Liver (tissue), 9 donors: ENCODE results near the gene SLC4A7. TPM values are rescaled to one million over a fixed set of nuclear protein-coding genes. Genes with fewer than 3 reads are reported as not detected.

ENCODE experiments used
- DNase-seq: peaks from one replicate; pipeline ENCODE4 v3.0.0-alpha.2; 2017; ENCODE audit warnings: low spot score
- H3K27ac ChIP-seq, 2 donors: one replicate each; pipeline ENCODE4 v1.7.0; 2013; ENCODE audit warnings: inconsistent platforms in 2 of 2, low read length in 2 of 2, control low read depth in 1 of 2, low read depth in 1 of 2, mild to moderate bottlenecking in 1 of 2
- H3K27me3 ChIP-seq, 4 donors: one replicate each; pipeline versions ENCODE4 v1.6.1 to v1.7.0; 2013; ENCODE audit warnings: low read length in 3 of 4, inconsistent platforms in 1 of 4, mild to moderate bottlenecking in 1 of 4, moderate library complexity in 1 of 4; ENCODE audit not compliant: control insufficient read depth in 4 of 4, insufficient read depth in 4 of 4
- H3K36me3 ChIP-seq, 4 donors: one replicate each; pipeline versions ENCODE4 v1.6.1 to v1.7.0; 2013; ENCODE audit warnings: low read length in 3 of 4, mild to moderate bottlenecking in 3 of 4, low read depth in 1 of 4, moderate library complexity in 1 of 4; ENCODE audit not compliant: control insufficient read depth in 4 of 4, insufficient read depth in 3 of 4
- H3K4me1 ChIP-seq, 4 donors: one replicate each; pipeline versions ENCODE4 v1.6.1 to v1.7.0; 2013; ENCODE audit warnings: low read length in 3 of 4, mild to moderate bottlenecking in 3 of 4, moderate library complexity in 1 of 4; ENCODE audit not compliant: control insufficient read depth in 4 of 4, insufficient read depth in 4 of 4
- H3K4me3 ChIP-seq, 3 donors: one replicate each; pipeline versions ENCODE4 v1.6.1 to v1.7.0; 2013; ENCODE audit warnings: low read length in 3 of 3, control low read depth in 1 of 3, low read depth in 1 of 3, mild to moderate bottlenecking in 1 of 3
- H3K9ac ChIP-seq, 2 donors: one replicate each; pipeline ENCODE4 v1.7.0; 2013; ENCODE audit warnings: low read length in 2 of 2, mild to moderate bottlenecking in 2 of 2, moderate library complexity in 2 of 2, control low read depth in 1 of 2, low read depth in 1 of 2
- H3K9me3 ChIP-seq, 4 donors: one replicate each; pipeline versions ENCODE4 v1.6.1 to v1.7.0; 2013; ENCODE audit warnings: low read length in 3 of 4; ENCODE audit not compliant: control insufficient read depth in 4 of 4
- EGR1 ChIP-seq, 2 donors: IDR thresholded peaks; 2 replicates each; pipeline ENCODE4 v1.6.1; 2016 to 2018; ENCODE audit warnings: antibody characterized with exemption in 2 of 2, low read depth in 2 of 2
- FOXA1 ChIP-seq: IDR thresholded peaks from 2 replicates; pipeline ENCODE4 v1.6.1; 2016; ENCODE audit warnings: antibody characterized with exemption
- FOXA2 ChIP-seq: IDR thresholded peaks from 2 replicates; pipeline ENCODE4 v1.6.1; 2016; ENCODE audit warnings: antibody characterized with exemption
- HNF4G ChIP-seq: IDR thresholded peaks from 2 replicates; pipeline ENCODE4 v1.6.1; 2016; ENCODE audit warnings: antibody characterized with exemption
- NR2F2 ChIP-seq: IDR thresholded peaks from 2 replicates; pipeline ENCODE4 v1.6.1; 2016; ENCODE audit warnings: antibody characterized with exemption
- RAD21 ChIP-seq, 2 donors: IDR thresholded peaks; 2 replicates each; pipeline ENCODE4 v1.6.1; 2016; ENCODE audit warnings: antibody characterized with exemption in 2 of 2, mild to moderate bottlenecking in 2 of 2
- SP1 ChIP-seq: IDR thresholded peaks from 2 replicates; pipeline ENCODE4 v1.6.1; 2018; ENCODE audit warnings: antibody characterized with exemption, mild to moderate bottlenecking
- TAF1 ChIP-seq: conservative IDR thresholded peaks from 2 replicates; pipeline ENCODE4 v1.6.1; 2016; ENCODE audit warnings: antibody characterized with exemption, mild to moderate bottlenecking
- WGBS: extraction: QIAGEN DNeasy Blood & Tissue Kit; methylation state at CpG from one replicate; pipeline ENCODE4 v1.1.7; 2013; 5-methylcytosine and 5-hydroxymethylcytosine counted together
- polyA plus RNA-seq, 2 donors: library from polyadenylated mRNA; stranded (reverse) in 1 of 2; unstranded in 1 of 2; fragments of 200-250 nt in 1 of 2; fragments of >200 nt in 1 of 2; fragmentation: Nextera tagmentation in 1 of 2; extraction: Ambion mirVana in 1 of 2; gene quantifications; one replicate each; pipeline versions ENCODE4 v1.2.1 to v1.2.3, GENCODE V29; 2013 to 2015
- total RNA-seq, 2 donors: library from RNA; depleted of rRNA; stranded (reverse); fragments of >200 nt; gene quantifications; one replicate each; pipeline ENCODE4 v1.2.3, GENCODE V29; 2014
- TF ChIP-seq, protein P1 (sequence below): IDR thresholded peaks from 2 replicates; pipeline ENCODE4 v1.6.1; 2016; ENCODE audit warnings: antibody characterized with exemption, mild to moderate bottlenecking
- TF ChIP-seq, protein P2 (sequence below): IDR thresholded peaks from 2 replicates; pipeline ENCODE4 v1.6.1; 2016; ENCODE audit warnings: antibody characterized with exemption
- donor health status: healthy.
- donor health status: healthy.
- donor health status: healthy.
- donor health status: healthy.
- donor health status: healthy.

Gene SLC4A7
- total and polyA plus RNA-seq, 4 donors: 0.76 to 9.8 (median 4.1) TPM

DNA sequence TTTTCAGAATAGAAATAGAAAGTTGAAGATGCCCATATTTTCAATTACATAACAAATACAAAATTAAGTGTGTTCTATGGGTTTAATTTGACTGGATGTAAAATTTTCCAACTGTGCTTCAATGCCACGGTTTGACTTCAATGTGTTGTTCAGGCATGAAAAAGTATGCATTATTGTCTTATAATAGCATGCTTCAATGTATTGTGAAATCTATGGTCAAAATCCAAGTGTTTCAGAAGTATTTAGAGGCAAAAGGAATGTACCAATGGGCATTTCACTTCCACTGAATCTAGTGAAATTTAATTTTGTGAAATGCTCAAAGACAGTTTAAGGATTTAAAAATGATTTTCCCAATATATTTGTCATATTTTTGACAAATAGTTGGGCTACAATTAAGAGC lies 131.0 kb downstream of the SLC4A7 start:
- WGBS: 80% methylated on average over 1 of the region's 1 CpG

DNA sequence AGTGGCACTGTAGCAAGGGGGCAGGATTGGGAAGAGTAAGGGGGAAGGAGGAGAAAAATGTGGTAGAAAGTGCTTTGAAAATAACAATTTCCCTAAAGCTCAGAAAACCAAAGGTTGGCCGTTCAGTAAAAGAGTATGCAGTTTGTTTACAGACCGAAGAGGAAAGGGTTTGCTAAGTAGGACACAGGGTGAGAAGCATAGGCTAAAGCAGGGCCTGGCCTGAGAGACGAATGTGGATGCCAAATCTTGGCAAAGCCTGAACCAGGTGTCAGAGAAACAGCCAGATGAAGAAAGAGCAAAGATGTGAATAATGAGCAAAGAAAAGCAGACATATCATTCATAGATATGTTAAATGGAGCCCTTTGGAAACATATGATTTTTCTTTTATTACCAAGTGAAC lies 132.1 kb downstream of the SLC4A7 start:
- no peaks in the 10 kb centered on the region for H3K36me3 ChIP-seq
- no peak overlapping the region for H3K27ac ChIP-seq
- no peak overlapping the region for H3K9ac ChIP-seq
- WGBS: 50% methylated on average over 3 of the region's 3 CpGs
- H3K4me3 ChIP-seq: no peak overlapping the region
- no peak for TF ChIP-seq FOXA2
- no peak for TF ChIP-seq SP1
- TF ChIP-seq NR2F2: no peak
- no peak for TF ChIP-seq TAF1
- TF ChIP-seq, protein P1, sequence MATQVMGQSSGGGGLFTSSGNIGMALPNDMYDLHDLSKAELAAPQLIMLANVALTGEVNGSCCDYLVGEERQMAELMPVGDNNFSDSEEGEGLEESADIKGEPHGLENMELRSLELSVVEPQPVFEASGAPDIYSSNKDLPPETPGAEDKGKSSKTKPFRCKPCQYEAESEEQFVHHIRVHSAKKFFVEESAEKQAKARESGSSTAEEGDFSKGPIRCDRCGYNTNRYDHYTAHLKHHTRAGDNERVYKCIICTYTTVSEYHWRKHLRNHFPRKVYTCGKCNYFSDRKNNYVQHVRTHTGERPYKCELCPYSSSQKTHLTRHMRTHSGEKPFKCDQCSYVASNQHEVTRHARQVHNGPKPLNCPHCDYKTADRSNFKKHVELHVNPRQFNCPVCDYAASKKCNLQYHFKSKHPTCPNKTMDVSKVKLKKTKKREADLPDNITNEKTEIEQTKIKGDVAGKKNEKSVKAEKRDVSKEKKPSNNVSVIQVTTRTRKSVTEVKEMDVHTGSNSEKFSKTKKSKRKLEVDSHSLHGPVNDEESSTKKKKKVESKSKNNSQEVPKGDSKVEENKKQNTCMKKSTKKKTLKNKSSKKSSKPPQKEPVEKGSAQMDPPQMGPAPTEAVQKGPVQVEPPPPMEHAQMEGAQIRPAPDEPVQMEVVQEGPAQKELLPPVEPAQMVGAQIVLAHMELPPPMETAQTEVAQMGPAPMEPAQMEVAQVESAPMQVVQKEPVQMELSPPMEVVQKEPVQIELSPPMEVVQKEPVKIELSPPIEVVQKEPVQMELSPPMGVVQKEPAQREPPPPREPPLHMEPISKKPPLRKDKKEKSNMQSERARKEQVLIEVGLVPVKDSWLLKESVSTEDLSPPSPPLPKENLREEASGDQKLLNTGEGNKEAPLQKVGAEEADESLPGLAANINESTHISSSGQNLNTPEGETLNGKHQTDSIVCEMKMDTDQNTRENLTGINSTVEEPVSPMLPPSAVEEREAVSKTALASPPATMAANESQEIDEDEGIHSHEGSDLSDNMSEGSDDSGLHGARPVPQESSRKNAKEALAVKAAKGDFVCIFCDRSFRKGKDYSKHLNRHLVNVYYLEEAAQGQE: no peak
- no peak for TF ChIP-seq EGR1 (IDR thresholded peaks at IDR 0.05; ENCODE audit: low read depth in 2 of 2)
- TF ChIP-seq HNF4G: no peak
- TF ChIP-seq RAD21 (IDR thresholded peaks at IDR 0.05): no peak
- no peaks in the 10 kb centered on the region for H3K27me3 ChIP-seq
- H3K4me1 ChIP-seq: peaks cover 0 to 9% (median 3%) of the 10 kb centered on the region in 4 donors
- DNase-seq: no peak
- H3K9me3 ChIP-seq: no peaks in the 10 kb centered on the region

More for the DNA sequence above, 131.0 kb downstream of the SLC4A7 start:
- Histone ChIP-seq H3K9ac (no peak overlapping the region), H3K9me3 (no peaks in the 10 kb centered on the region), H3K4me1 (peaks cover 0 to 9% (median 4%) of the 10 kb centered on the region in 4 donors), H3K27ac (no peak overlapping the region), H3K36me3 (no peaks in the 10 kb centered on the region), H3K27me3 (no peaks in the 10 kb centered on the region), H3K4me3 (no peak overlapping the region)
- no peak for TF ChIP-seq SP1
- no peak for DNase-seq

DNA sequence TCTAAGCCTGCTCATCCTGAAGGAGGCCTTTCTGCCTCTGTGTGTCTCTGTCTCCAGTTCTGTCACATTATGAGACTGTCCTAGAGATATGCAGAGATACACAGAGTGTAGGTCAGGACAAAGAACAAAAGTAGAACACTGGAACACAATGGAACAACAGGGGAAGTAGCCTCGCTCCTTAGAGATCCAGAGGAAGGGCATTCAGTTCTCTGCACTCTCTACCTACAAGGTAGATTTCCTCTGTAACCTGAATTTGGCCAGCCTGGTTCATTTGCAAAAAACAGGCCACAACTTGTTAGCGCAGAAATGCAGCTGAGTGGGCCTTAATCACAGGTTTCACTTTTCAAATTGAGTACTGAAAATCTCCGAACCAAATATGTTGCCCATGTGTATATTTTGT lies 134.4 kb downstream of the SLC4A7 start:
- WGBS: 88% methylated on average over 3 of the region's 3 CpGs
- Histone ChIP-seq H3K9me3 (no peaks in the 10 kb centered on the region), H3K36me3 (no peaks in the 10 kb centered on the region), H3K27ac (no peak overlapping the region), H3K4me3 (no peak overlapping the region), H3K9ac (no peak overlapping the region), H3K4me1 (peaks cover 0 to 24% (median 11%) of the 10 kb centered on the region in 4 donors), H3K27me3 (no peaks in the 10 kb centered on the region)
- DNase-seq: no peak
- TF ChIP-seq FOXA1 (no peak), SP1 (no peak)
- TF ChIP-seq, protein P1: no peak
- TF ChIP-seq, protein P2, sequence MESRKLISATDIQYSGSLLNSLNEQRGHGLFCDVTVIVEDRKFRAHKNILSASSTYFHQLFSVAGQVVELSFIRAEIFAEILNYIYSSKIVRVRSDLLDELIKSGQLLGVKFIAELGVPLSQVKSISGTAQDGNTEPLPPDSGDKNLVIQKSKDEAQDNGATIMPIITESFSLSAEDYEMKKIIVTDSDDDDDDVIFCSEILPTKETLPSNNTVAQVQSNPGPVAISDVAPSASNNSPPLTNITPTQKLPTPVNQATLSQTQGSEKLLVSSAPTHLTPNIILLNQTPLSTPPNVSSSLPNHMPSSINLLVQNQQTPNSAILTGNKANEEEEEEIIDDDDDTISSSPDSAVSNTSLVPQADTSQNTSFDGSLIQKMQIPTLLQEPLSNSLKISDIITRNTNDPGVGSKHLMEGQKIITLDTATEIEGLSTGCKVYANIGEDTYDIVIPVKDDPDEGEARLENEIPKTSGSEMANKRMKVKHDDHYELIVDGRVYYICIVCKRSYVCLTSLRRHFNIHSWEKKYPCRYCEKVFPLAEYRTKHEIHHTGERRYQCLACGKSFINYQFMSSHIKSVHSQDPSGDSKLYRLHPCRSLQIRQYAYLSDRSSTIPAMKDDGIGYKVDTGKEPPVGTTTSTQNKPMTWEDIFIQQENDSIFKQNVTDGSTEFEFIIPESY: no peak
